Activated T-cell treated with anti-CD3 and anti-CD28 coated beads, Interleukin-2, amount 50 U/mL, for 72 hours (primary cell): ENCODE measurements around the gene GMPPB. TPM values are rescaled to one million over a fixed set of nuclear protein-coding genes. Genes with fewer than 3 reads are reported as not detected.

Experiments
- ATAC-seq, 2 donors: fragments of 150-1000 bp; cut with Tn5 transposase; replicated peaks in 1 of 2; 2 replicates each; pipeline ENCODE4 v1.10.0; 2021; ENCODE audit warnings: moderate library complexity in 2 of 2, mild to moderate bottlenecking in 1 of 2
- DNase-seq, 2 donors: peaks; one replicate each; pipeline ENCODE4 v3.0.0; 2021 to 2022; ENCODE audit warnings: mixed read lengths in 1 of 2
- H3K27ac Mint-ChIP-seq: one replicate; pipeline ENCODE4 v1.8.0; 2022; ENCODE audit warnings: mild to moderate bottlenecking, moderate library complexity, mixed read lengths
- H3K27me3 Mint-ChIP-seq: one replicate; pipeline ENCODE4 v1.8.0; 2022; ENCODE audit warnings: low read depth, mixed read lengths
- H3K36me3 Mint-ChIP-seq, 2 donors: one replicate each; pipeline ENCODE4 v1.8.0; 2022; ENCODE audit warnings: mixed read lengths in 2 of 2, mild to moderate bottlenecking in 1 of 2; ENCODE audit not compliant: insufficient read depth in 2 of 2
- H3K4me1 Mint-ChIP-seq: one replicate; pipeline ENCODE4 v1.8.0; 2022; ENCODE audit warnings: low read depth, mixed read lengths
- H3K4me3 Mint-ChIP-seq, 2 donors: one replicate each; pipeline ENCODE4 v1.8.0; 2022; ENCODE audit warnings: mild to moderate bottlenecking in 2 of 2, mixed read lengths in 2 of 2, moderate library complexity in 2 of 2
- H3K9me3 Mint-ChIP-seq, 2 donors: one replicate each; pipeline ENCODE4 v1.8.0; 2022; ENCODE audit warnings: mixed read lengths in 2 of 2
- total RNA-seq, 2 donors: library from RNA; stranded (reverse); gene quantifications; one replicate each; pipeline ENCODE4 v1.2.3, GENCODE V29; 2022

Gene GMPPB
- 10 to 100 TPM; 22.3 to 33.4 TPM for total RNA-seq

DNA sequence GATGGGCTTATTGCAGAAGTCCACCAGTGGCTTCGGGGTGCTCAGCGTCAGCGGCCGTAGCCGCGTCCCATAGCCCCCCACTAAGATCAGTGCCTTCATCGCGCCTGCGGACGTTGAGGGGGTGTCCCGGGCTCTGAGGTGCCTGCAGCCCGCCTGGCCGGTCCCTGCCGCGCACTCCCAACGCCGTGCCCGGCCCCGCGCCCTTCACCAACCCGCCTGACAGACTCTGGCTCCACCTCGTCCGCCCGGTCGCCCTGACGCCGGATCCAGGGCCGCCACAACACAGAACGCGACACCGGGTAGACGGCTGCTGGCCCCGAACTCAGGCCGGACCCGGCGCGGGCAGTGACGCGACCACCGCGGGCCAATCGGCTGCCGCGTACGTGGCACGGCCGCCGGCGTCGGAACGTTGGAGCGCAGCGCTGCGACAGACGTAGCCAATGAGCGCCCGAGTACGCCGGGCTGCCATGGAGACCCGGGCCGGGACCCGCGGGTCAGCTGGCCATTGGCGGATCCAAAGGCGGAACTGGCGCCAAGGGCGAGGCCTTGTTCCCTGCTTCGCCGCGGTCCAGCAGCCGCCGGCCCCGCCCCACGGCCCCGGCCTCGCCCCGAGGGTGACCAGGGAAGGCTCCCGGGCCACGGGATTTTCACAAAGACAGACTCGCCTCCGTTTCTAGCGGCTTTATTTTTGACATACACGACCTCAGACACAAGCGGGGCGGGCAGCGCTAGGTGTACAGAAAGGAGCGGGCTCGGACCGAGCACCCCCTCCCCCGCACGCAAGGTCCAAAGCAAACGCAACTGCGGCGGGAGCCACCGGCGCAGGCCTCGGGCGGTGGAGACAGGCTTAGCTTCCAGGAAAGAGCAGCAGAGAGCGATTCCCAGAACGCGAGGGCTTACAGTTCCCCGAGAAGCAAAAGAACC lies at the start of gene GMPPB:
GMPPB (minus strand) TSS at position 324 of the 924 bp plus-strand sequence; CDS start at position 99, 225 bp downstream.
- ATAC-seq (peak; percentile 86), DNase-seq (peak; percentile 96 to 97)
- Mint-ChIP-seq H3K27me3 (no peaks in the 10 kb centered on the region), H3K27ac (peak within 1 kb of the TSS; percentile 92), H3K4me1 (peaks cover 41% of the 10 kb centered on the region), H3K4me3 (peak within 1 kb of the TSS; percentile 92 to 96), H3K9me3 (no peaks in the 10 kb centered on the region), H3K36me3 (peaks cover 0 to 4% of the 10 kb centered on the region in 2 donors)

DNA sequence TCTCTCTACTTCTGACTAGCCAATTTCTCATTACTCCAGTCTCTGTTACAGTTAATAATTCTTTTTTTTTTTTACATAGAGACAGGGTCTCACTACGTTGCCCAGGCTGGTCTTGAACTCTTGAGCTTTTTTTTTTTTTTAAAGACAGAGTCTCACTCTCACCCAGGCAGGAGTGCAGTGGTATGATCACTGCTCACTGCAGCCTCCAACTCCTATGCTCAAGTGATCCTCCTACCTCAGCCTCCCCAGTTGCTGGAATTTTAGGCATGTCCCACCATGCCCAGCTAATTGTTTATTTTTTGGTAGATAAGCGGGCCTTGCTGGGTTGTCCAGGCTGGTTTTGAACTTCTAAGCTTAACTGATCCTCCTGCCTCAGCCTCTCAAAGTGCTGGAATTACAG lies 49.0 kb upstream of the GMPPB start:
- H3K4me3 Mint-ChIP-seq, result no peak overlapping the region

DNA sequence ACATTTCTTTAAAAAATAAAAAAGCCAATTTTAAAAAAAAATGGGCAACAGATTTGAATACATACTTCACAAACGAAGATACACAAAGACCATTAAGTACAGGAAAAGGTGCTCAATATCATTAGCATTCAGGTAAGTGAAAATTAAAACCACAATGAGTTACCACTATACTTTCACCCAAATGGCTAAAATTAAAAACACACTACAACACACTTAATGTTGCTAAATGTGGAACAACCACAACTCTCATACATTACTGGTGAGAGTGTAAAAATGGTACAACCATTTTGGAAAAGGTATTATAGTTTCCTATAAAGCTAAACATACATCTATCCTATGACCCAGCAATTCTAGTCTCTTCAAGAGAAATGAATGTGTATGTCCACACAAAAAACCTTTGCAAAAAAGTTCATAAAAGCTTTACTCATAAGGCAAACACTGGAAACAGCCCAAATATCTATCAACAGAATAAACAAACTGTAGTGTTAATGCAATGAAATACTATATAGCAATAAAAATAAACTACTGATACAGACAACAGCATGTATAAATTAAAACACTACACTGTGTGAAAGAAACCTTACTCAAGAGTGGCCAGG lies 47.7 kb upstream of the GMPPB start:
- H3K36me3 Mint-ChIP-seq, result peaks cover 1 to 2% of the 10 kb centered on the region in 2 donors
- H3K27me3 Mint-ChIP-seq, result no peaks in the 10 kb centered on the region
- DNase-seq (no peak), ATAC-seq (no peak)
- H3K4me3 Mint-ChIP-seq, result no peak overlapping the region
- H3K4me1 Mint-ChIP-seq, result peaks cover 26% of the 10 kb centered on the region
- no peak overlapping the region for H3K27ac Mint-ChIP-seq
- H3K9me3 Mint-ChIP-seq, result no peaks in the 10 kb centered on the region

More for the DNA sequence above, 49.0 kb upstream of the GMPPB start:
- no peaks in the 10 kb centered on the region for H3K27me3 Mint-ChIP-seq
- no peak overlapping the region for H3K27ac Mint-ChIP-seq
- H3K9me3 Mint-ChIP-seq, result no peaks in the 10 kb centered on the region
- no peak for ATAC-seq
- no peak for DNase-seq
- H3K36me3 Mint-ChIP-seq, result peaks cover 1 to 4% of the 10 kb centered on the region in 2 donors
- H3K4me1 Mint-ChIP-seq, result peaks cover 26% of the 10 kb centered on the region

DNA sequence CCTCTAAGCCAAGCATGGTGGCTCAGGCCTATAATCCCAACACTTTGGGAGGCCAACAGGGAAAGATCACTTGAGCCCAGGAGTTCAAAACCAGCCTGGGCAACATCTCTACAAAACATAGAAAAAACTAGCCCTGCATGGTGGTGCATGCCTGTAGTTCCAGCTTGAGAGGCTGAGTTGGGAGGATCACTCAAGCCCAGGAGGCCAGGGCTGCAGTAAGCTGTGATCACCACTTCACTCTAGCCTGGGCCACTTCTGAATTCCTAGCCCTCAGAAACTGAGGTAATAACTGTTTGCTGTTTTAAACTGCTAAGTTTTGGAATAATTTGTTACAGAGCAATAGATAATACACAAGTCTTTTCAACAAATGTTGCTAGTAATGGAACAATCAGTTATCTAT lies 46.2 kb upstream of the GMPPB start:
- Mint-ChIP-seq H3K36me3 (peaks cover 1 to 2% of the 10 kb centered on the region in 2 donors), H3K27ac (no peak overlapping the region), H3K4me3 (no peak overlapping the region), H3K4me1 (peaks cover 26% of the 10 kb centered on the region), H3K9me3 (no peaks in the 10 kb centered on the region), H3K27me3 (no peaks in the 10 kb centered on the region)
- ATAC-seq, result no peak
- no peak for DNase-seq

DNA sequence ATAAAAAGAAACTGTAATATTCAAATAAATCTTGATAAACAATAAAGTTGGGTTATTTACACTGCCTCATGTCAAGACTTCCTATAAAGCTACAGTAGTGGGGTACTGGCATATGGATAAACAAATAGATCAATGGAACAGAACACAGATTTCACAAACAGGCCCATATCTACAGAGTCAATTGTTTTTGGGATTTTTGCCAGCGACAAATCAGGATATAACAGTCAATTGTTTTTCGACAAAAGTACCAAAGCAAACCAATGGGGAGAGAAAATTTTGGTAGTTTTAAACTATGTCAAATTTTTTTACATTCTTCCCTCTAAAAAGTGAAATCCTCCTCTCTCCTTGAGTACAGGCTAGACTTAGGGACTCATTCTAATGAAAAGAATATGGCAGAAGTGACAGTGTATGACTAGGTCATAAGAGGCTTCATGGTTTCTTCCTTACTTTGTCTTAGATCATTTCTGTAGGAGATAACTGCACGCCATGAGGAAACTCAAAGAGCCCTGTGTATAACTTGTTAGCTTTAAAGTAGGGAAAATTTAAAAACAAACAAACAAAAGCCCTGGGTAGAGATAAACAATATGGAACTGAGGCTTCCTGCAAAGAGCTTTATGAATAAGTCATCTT lies 45.6 kb upstream of the GMPPB start:
- DNase-seq, result no peak
- no peaks in the 10 kb centered on the region for H3K27me3 Mint-ChIP-seq
- no peaks in the 10 kb centered on the region for H3K9me3 Mint-ChIP-seq
- H3K36me3 Mint-ChIP-seq, result peaks cover 1 to 2% of the 10 kb centered on the region in 2 donors
- H3K4me3 Mint-ChIP-seq, result no peak overlapping the region
- peaks cover 26% of the 10 kb centered on the region for H3K4me1 Mint-ChIP-seq
- no peak for ATAC-seq
- no peak overlapping the region for H3K27ac Mint-ChIP-seq

DNA sequence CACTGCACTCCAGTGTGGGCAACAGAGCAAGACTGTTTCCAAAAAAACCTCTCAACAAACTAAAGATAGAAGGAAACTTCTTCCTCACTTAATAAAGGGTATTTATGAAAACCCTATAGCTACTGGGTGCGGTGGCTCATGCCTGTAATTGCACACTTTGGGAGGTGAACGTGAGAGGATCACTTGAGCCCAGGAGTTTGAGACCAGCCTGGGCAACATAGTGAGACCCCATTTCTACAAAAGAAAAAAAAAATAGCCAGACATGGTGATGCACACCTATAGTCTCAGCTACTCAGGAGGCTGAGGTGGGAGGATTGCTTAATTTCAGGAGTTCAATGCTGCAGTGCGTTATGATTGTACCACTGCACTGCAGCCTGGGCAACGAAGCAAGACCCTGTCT lies 40.2 kb upstream of the GMPPB start:
- DNase-seq, result no peak
- Mint-ChIP-seq H3K4me1 (no peaks in the 10 kb centered on the region), H3K4me3 (no peak overlapping the region), H3K36me3 (no peaks in the 10 kb centered on the region), H3K27me3 (no peaks in the 10 kb centered on the region), H3K9me3 (no peaks in the 10 kb centered on the region), H3K27ac (no peak overlapping the region)
- ATAC-seq, result no peak

DNA sequence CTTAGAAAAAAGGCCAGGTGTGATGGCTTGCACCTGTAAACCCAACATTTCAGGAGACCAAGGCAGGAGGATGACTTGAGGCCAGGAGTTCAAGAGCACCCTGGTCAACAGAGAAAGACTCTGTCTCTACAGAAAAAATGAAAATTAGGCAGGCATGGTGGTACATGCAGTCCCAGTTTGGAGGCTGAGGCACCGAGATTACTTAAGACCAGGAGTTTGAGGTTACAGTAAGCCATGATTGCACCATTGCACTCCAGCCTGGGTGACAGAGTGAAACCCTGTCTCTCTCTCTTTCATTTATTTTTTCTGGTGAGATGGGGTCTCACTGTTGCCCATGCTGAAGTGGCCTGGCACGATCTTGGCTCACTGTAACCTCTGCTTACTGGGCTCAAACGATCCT lies 37.9 kb upstream of the GMPPB start:
- ATAC-seq (no peak), DNase-seq (no peak)
- peaks cover 0 to 2% of the 10 kb centered on the region in 2 donors for H3K36me3 Mint-ChIP-seq
- H3K4me3 Mint-ChIP-seq, result no peak overlapping the region
- peaks cover 10% of the 10 kb centered on the region for H3K4me1 Mint-ChIP-seq
- H3K9me3 Mint-ChIP-seq, result no peaks in the 10 kb centered on the region
- no peaks in the 10 kb centered on the region for H3K27me3 Mint-ChIP-seq
- no peak overlapping the region for H3K27ac Mint-ChIP-seq

DNA sequence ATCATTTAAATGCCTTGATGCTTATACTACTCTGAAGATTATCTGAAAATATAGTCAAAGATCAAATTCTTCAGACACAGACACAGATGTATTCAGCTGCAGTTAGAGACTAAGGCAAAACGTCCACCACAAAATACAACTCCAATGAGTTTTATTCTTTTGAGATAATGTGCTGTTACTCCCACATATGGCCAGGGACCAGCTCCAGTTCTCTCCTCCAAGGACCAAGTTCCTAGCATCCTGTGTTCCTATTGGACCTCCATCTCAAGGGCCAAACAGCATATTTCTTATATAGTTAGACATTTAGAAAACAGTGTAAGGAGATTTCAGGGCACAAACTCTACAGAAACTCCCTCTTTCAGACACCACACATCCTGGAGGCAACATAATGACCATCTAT lies 35.5 kb upstream of the GMPPB start:
- no peak for DNase-seq
- H3K27ac Mint-ChIP-seq, result peak overlapping the region; percentile 68
- peaks cover 16% of the 10 kb centered on the region for H3K4me1 Mint-ChIP-seq
- ATAC-seq, result no peak
- H3K9me3 Mint-ChIP-seq, result no peaks in the 10 kb centered on the region
- H3K36me3 Mint-ChIP-seq, result peaks cover 0 to 2% of the 10 kb centered on the region in 2 donors
- H3K27me3 Mint-ChIP-seq, result no peaks in the 10 kb centered on the region
- no peak overlapping the region for H3K4me3 Mint-ChIP-seq

DNA sequence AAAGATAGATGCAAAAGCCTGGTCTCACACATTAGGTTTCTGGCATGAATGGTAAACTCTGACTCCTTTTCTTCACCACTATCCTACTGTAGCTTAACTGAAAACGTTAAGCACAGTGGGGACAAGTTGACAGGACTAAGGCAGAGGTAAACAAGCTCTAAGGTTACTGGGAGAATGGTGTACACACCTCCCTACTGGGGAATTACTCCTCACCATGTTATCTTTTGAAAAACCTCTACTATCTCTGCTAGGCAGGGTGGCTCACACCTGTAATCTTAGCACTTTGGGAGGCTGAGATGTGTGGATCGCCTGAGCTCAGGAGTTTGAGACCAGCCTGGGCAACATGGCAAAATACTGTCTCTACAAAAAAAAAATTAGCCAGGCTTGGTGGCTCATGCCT lies 33.4 kb upstream of the GMPPB start:
- H3K4me1 Mint-ChIP-seq, result peaks cover 16% of the 10 kb centered on the region
- no peak for ATAC-seq
- H3K27me3 Mint-ChIP-seq, result no peaks in the 10 kb centered on the region
- H3K4me3 Mint-ChIP-seq, result no peak overlapping the region
- no peak for DNase-seq
- H3K9me3 Mint-ChIP-seq, result no peaks in the 10 kb centered on the region
- no peak overlapping the region for H3K27ac Mint-ChIP-seq
- peaks cover 0 to 2% of the 10 kb centered on the region in 2 donors for H3K36me3 Mint-ChIP-seq

DNA sequence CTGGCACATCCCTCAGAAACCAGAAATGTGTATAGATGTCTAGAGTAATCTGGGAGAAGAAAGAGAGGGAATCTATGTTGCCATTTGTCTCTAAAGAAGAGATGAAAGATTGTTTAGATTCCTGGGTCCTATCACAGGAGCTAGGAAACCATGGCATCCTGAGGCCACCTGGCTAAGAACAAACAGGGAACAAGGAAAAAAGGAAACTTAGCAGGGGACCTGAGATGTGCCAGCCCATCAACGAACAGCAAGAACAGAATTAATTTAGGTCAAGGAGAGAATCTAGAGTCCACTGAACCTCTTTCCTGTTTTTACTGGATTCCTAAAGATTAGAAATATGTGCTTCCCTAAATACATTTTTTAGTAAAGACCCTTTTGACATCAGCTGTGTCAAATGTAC lies 32.3 kb upstream of the GMPPB start:
- ATAC-seq (no peak), DNase-seq (no peak)
- Mint-ChIP-seq H3K9me3 (no peaks in the 10 kb centered on the region), H3K4me1 (peaks cover 16% of the 10 kb centered on the region), H3K27me3 (no peaks in the 10 kb centered on the region), H3K4me3 (no peak overlapping the region), H3K36me3 (peaks cover 0 to 2% of the 10 kb centered on the region in 2 donors), H3K27ac (no peak overlapping the region)

DNA sequence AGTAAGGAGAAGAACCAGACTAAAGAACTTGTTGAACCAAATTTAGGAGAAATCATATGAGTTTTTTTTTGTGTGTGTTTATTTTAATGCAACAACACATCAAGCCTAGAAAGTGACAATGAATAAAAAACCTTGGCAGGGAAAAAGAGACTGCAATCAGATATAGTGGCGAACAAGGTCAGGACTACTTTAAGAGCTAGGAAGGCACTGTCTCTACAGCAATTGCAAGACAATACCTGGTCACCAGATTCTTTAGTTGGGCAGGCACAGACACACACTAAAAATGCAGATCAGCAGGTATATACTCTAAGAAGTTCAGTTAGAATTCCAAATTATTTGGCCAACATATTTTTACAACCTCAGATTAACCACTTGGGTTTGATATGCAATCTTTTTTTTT lies 30.8 kb upstream of the GMPPB start:
- Mint-ChIP-seq H3K36me3 (peaks cover 0 to 2% of the 10 kb centered on the region in 2 donors), H3K9me3 (no peaks in the 10 kb centered on the region), H3K4me1 (peaks cover 16% of the 10 kb centered on the region), H3K27me3 (no peaks in the 10 kb centered on the region), H3K4me3 (no peak overlapping the region), H3K27ac (no peak overlapping the region)
- DNase-seq (no peak), ATAC-seq (no peak)

DNA sequence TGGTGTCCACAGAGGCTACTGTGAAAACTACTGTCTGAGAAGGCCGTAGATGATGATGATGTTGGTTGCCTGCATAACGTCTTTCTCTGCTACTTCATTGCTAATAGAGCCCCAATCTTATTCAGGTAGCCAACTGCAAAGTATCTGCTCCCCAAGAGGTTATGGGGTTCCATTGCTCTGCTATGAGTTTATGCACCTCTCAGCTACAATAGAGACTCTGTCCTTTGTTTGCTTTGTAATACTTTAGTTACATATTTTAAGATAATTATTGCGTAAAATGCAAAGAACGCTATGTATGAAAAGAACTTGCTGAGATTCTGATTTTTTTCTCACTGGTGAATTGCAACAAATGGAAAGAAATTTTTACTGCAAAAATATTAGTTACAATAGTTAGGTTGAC lies 27.8 kb upstream of the GMPPB start:
- Mint-ChIP-seq H3K27me3 (no peaks in the 10 kb centered on the region), H3K4me3 (no peak overlapping the region), H3K27ac (no peak overlapping the region), H3K4me1 (peaks cover 5% of the 10 kb centered on the region), H3K36me3 (peaks cover 0 to 5% of the 10 kb centered on the region in 2 donors), H3K9me3 (no peaks in the 10 kb centered on the region)
- no peak for DNase-seq
- ATAC-seq, result no peak

DNA sequence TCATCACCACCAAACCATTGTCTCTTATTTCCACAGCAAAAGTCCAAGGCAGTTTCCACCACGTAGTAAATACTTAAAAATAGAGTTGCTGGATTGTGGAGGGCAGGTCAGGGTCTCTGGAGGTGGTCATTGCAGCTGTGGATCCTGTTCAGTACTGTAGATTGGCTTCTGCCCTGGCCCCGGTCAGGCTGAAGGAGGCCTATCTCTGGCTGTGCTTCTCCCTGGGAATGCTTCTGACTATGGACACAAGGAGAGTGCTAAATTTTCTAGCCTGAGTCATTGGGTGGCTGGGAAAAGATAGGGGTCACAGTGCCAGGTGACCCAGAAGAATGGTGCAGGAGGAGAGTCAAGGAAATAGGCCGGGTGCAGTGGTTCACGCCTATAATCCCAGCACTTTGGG lies 26.3 kb upstream of the GMPPB start:
- no peak for DNase-seq
- Mint-ChIP-seq H3K4me1 (no peaks in the 10 kb centered on the region), H3K27ac (no peak overlapping the region), H3K4me3 (no peak overlapping the region), H3K9me3 (no peaks in the 10 kb centered on the region), H3K36me3 (peaks cover 0 to 7% of the 10 kb centered on the region in 2 donors), H3K27me3 (no peaks in the 10 kb centered on the region)
- ATAC-seq, result no peak
